Stomach (tissue), 9 donors: ENCODE measurements around the gene KIAA1958. TPM values are rescaled to one million over a fixed set of nuclear protein-coding genes. Genes with fewer than 3 reads are reported as not detected.
"Not testable (repeated sequence)": the region's sequence is repeated elsewhere in the genome, so short reads cannot be mapped to it uniquely, and the experiment has no call there.

Experiments
- DNase-seq, 2 donors: peaks; one replicate each; pipeline versions ENCODE4 v3.0.0 to v3.0.0-alpha.2; 2013 to 2019
- H3K27ac ChIP-seq, 5 donors: fragments of 200-600 bp in 4 of 5; sonication (generic) in 4 of 5; one replicate each; pipeline ENCODE4 v1.5.1; 2013 to 2019; ENCODE audit warnings: mild to moderate bottlenecking in 1 of 5, moderate library complexity in 1 of 5
- H3K27me3 ChIP-seq, 3 donors: fragments of 200-600 bp; sonication (generic); one replicate each; pipeline ENCODE4 v1.5.1; 2017 to 2019; ENCODE audit warnings: mixed run types in 1 of 3
- H3K36me3 ChIP-seq, 4 donors: fragments of 200-600 bp; sonication (generic); 1 replicate in 3 of 4; 2 replicates in 1 of 4; pipeline ENCODE4 v1.5.1; 2016 to 2019
- H3K4me1 ChIP-seq, 4 donors: fragments of 200-600 bp; sonication (generic); one replicate each; pipeline ENCODE4 v1.5.1; 2016 to 2019
- H3K4me3 ChIP-seq, 4 donors: fragments of 200-600 bp; sonication (generic) in 3 of 4; one replicate each; pipeline ENCODE4 v1.5.1; 2016 to 2019; ENCODE audit warnings: mild to moderate bottlenecking in 1 of 4
- H3K9me3 ChIP-seq, 4 donors: fragments of 200-600 bp; sonication (generic); one replicate each; pipeline ENCODE4 v1.5.1; 2016 to 2019
- EP300 ChIP-seq: sonication (generic); formaldehyde crosslinking; IDR thresholded peaks from one replicate; pipeline ENCODE4 v1.6.1; 2017; ENCODE audit warnings: antibody characterized with exemption
- POLR2A ChIP-seq, 4 donors: fragments of 450-650 bp; IDR thresholded peaks; one replicate each; pipeline ENCODE4 v1.6.1; 2016; ENCODE audit warnings: antibody characterized with exemption in 4 of 4, control low read depth in 2 of 4, mild to moderate bottlenecking in 1 of 4, moderate library complexity in 1 of 4
- POLR2AphosphoS5 ChIP-seq, 3 donors: sonication (generic); formaldehyde crosslinking; IDR thresholded peaks; one replicate each; pipeline ENCODE4 v1.6.1; 2016; ENCODE audit warnings: antibody characterized with exemption in 3 of 3
- WGBS, 5 donors: extraction: QIAGEN DNeasy Blood & Tissue Kit in 3 of 5; methylation state at CpG; one replicate each; pipeline versions ENCODE4 v1.1.5 to v1.1.7; 2013 to 2018; 5-methylcytosine and 5-hydroxymethylcytosine counted together
- intact Hi-C: fragments of 100-400 bp; cut with DNase I; formaldehyde crosslinking; loops from one replicate; pipeline ENCODE4 v1.15.1; 2023; ENCODE audit warnings: low total_unique reads
- polyA plus RNA-seq, 3 donors: library from polyadenylated mRNA; stranded (reverse); fragments of 200-250 nt; gene quantifications; one replicate each; pipeline ENCODE4 v1.2.3, GENCODE V29; 2013
- total RNA-seq, 5 donors: library from RNA; depleted of rRNA; stranded (reverse); fragments of >200 nt; gene quantifications; one replicate each; pipeline versions ENCODE4 v1.1.0 to v1.2.3, GENCODE V29; 2014 to 2016
- TF ChIP-seq, protein P1 (sequence below), 7 experiments: fragments of 450-650 bp in 4 of 7; fragments of 200-600 bp in 3 of 7; sonication (generic) in 3 of 7; IDR thresholded peaks; one replicate each; pipeline ENCODE4 v1.5.1; 2016 to 2019; ENCODE audit warnings: antibody characterized with exemption in 7 of 7, control low read depth in 2 of 7, mild to moderate bottlenecking in 1 of 7
- donor health status: healthy with polysubstance abuse.
- donor health status: Bipolar disorder and iron deficiency.
- donor health status: healthy.

KIAA1958 gene
- total and polyA plus RNA-seq, 8 donors, result 0.60 to 77.7 (median 12.8) TPM

DNA sequence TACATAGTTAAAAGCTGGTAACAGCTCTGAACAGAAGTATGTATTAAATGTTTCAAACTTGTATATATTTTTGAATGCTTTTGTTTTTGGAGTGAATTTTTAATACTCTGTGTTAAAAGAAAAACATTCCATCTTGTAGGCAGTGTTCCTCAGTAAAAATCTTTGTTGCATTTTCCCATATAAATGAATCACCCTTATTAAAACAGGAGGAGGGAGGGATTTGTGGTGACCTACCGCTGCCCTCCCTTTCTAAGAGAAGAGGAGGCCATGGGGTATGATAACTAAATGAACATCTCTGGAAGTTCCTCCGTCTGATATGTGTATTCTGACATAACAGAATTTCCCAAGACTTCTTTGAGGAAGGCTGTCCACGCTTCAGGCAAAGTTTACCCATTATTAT, 177.9 kb downstream of the KIAA1958 start:
- peaks cover 3 to 15% (median 6%) of the 10 kb centered on the region in 4 donors for H3K36me3 ChIP-seq
- no peak overlapping the region for H3K4me3 ChIP-seq
- intact Hi-C loops, result no loop called here
- no peaks in the 10 kb centered on the region for H3K27me3 ChIP-seq
- WGBS, 5 donors, result 90 to 95% (median 93%) methylated on average over 3 of the region's 3 CpGs
- DNase-seq, result no peak
- no peaks in the 10 kb centered on the region for H3K9me3 ChIP-seq
- no peak overlapping the region for H3K27ac ChIP-seq
- TF ChIP-seq POLR2AphosphoS5 (IDR thresholded peaks at IDR 0.05) (no peak), POLR2A (IDR thresholded peaks at IDR 0.05) (no peak)
- no peaks in the 10 kb centered on the region for H3K4me1 ChIP-seq

GRCh38 chr9:112665347-112665746, 178.7 kb downstream of the KIAA1958 start:
- WGBS, 5 donors, result 68 to 76% (median 75%) methylated on average over 4 of the region's 4 CpGs
- no peak overlapping the region for H3K4me3 ChIP-seq
- H3K27me3 ChIP-seq, result no peaks in the 10 kb centered on the region
- TF ChIP-seq POLR2AphosphoS5 (IDR thresholded peaks at IDR 0.05) (no peak), POLR2A (IDR thresholded peaks at IDR 0.05) (no peak), EP300 (no peak)
- TF ChIP-seq, protein P1, sequence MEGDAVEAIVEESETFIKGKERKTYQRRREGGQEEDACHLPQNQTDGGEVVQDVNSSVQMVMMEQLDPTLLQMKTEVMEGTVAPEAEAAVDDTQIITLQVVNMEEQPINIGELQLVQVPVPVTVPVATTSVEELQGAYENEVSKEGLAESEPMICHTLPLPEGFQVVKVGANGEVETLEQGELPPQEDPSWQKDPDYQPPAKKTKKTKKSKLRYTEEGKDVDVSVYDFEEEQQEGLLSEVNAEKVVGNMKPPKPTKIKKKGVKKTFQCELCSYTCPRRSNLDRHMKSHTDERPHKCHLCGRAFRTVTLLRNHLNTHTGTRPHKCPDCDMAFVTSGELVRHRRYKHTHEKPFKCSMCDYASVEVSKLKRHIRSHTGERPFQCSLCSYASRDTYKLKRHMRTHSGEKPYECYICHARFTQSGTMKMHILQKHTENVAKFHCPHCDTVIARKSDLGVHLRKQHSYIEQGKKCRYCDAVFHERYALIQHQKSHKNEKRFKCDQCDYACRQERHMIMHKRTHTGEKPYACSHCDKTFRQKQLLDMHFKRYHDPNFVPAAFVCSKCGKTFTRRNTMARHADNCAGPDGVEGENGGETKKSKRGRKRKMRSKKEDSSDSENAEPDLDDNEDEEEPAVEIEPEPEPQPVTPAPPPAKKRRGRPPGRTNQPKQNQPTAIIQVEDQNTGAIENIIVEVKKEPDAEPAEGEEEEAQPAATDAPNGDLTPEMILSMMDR (IDR thresholded peaks at IDR 0.05), result no peak
- peaks cover 0 to 7% (median 0%) of the 10 kb centered on the region in 4 donors for H3K36me3 ChIP-seq
- intact Hi-C loops, result no loop called here
- peak in 1 of 2 donors; percentile 32 for DNase-seq
- H3K4me1 ChIP-seq, result no peaks in the 10 kb centered on the region
- H3K27ac ChIP-seq, result no peak overlapping the region
- H3K9me3 ChIP-seq, result no peaks in the 10 kb centered on the region

GRCh38 chr9:112669326-112669725, 182.7 kb downstream of the KIAA1958 start:
- Histone ChIP-seq H3K4me3 (no peak overlapping the region), H3K27me3 (no peaks in the 10 kb centered on the region), H3K27ac (no peak overlapping the region), H3K36me3 (no peaks in the 10 kb centered on the region), H3K4me1 (no peaks in the 10 kb centered on the region), H3K9me3 (no peaks in the 10 kb centered on the region)
- TF ChIP-seq EP300, result no peak
- TF ChIP-seq, protein P1 (IDR thresholded peaks at IDR 0.05), result no peak
- no peak for TF ChIP-seq POLR2AphosphoS5 (IDR thresholded peaks at IDR 0.05)
- no peak for TF ChIP-seq POLR2A (IDR thresholded peaks at IDR 0.05)
- intact Hi-C loops, result no loop called here
- no peak for DNase-seq
- 81 to 92% (median 92%) methylated on average over 2 of the region's 2 CpGs for whole genome bisulfite sequencing, 5 donors

- H3K4me1 ChIP-seq, result no peaks in the 10 kb centered on the region
- WGBS, 5 donors, result 66 to 78% (median 75%) methylated on average over 7 of the region's 7 CpGs
- H3K9me3 ChIP-seq, result no peaks in the 10 kb centered on the region
- no peak overlapping the region for H3K4me3 ChIP-seq
- no peaks in the 10 kb centered on the region for H3K27me3 ChIP-seq
- DNase-seq, result no peak
- H3K36me3 ChIP-seq, result no peaks in the 10 kb centered on the region
- no peak overlapping the region for H3K27ac ChIP-seq
- TF ChIP-seq POLR2AphosphoS5 (IDR thresholded peaks at IDR 0.05), result no peak
- TF ChIP-seq, protein P1 (IDR thresholded peaks at IDR 0.05), result no peak
- TF ChIP-seq POLR2A (IDR thresholded peaks at IDR 0.05), result no peak
- TF ChIP-seq EP300, result no peak
- intact Hi-C loops, result no loop called here
These were observed 184.5 kb downstream of the KIAA1958 start for GRCh38 chr9:112670991-112671625.

DNA sequence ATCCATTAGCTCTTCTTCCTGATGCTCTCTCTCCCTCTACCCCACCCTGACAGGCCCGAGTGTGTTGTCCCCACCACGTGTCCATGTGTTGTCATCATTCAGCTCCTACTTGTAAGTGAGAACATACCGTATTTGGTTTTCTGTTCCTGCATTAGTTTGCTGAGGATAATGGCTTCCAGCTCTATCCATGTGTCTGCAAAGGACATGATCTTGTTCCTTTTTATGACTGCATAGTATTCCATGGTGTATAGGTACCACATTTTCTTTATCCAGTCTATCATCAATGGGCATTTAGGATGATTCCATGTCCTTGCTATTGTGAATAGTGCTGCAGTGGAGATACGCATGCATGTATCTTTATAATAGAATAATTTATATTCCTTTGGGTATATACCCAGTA, 186.6 kb downstream of the KIAA1958 start:
- H3K27ac ChIP-seq, DNase-seq, H3K36me3 ChIP-seq, H3K27me3 ChIP-seq, H3K4me3 ChIP-seq, intact Hi-C loops, H3K4me1 ChIP-seq: not testable (repeated sequence)
- H3K9me3 ChIP-seq, result peaks cover 0 to 20% (median 12%) of the 10 kb centered on the region in 4 donors
- whole genome bisulfite sequencing, 5 donors, result 90 to 97% (median 93%) methylated on average over 4 of the region's 4 CpGs
